AG04450 (cell line): ENCODE results near the gene RPGR. TPM values are rescaled to one million over a fixed set of nuclear protein-coding genes. Genes with fewer than 3 reads are reported as not detected.

Experiments used
- CTCF ChIA-PET: fragments of 300-600, 350-600 bp; formaldehyde crosslinking; extraction: SDS; loops from one replicate; lab custom pipeline; 2022; ENCODE audit warnings: antibody characterized with exemption, inconsistent platforms; lab: Charles Lee
- POLR2A ChIA-PET: fragments of 350-600 bp; formaldehyde crosslinking; extraction: SDS; loops from one replicate; lab custom pipeline; 2021; ENCODE audit warnings: antibody characterized with exemption, inconsistent platforms; lab: Yijun Ruan, JAX
- DNase-seq: peaks from one replicate; pipeline ENCODE4 v3.0.0-alpha.2; 2011; ENCODE audit warnings: low read depth, low spot score
- H3K27ac ChIP-seq: one replicate; pipeline ENCODE4 v1.5.1; 2012; ENCODE audit warnings: low read depth, low read length, control low read depth
- H3K27me3 ChIP-seq: one replicate; pipeline ENCODE4 v1.6.0; 2012; ENCODE audit warnings: low read length; ENCODE audit not compliant: control insufficient read depth, insufficient read depth
- H3K4me3 ChIP-seq: 2 replicates; pipeline ENCODE4 v1.5.1; 2011; ENCODE audit warnings: mild to moderate bottlenecking, low read depth, low read length, control low read depth
- H3K9me3 ChIP-seq: 2 replicates; pipeline ENCODE4 v1.5.1; 2012; ENCODE audit warnings: low read length; ENCODE audit not compliant: control insufficient read depth, insufficient read depth
- CTCF ChIP-seq: IDR thresholded peaks from 2 replicates; pipeline ENCODE4 v1.5.1; 2011; ENCODE audit warnings: low read depth, low read length, control low read depth, inconsistent platforms
- polyA plus RNA-seq: library from polyadenylated mRNA; depleted of rRNA; stranded (reverse); fragments of >200 nt; gene quantifications from 2 replicates; pipeline ENCODE4 v1.2.3, GENCODE V29; 2011

Gene RPGR
- polyA plus RNA-seq, 1 experiment: 2.0 TPM

DNA sequence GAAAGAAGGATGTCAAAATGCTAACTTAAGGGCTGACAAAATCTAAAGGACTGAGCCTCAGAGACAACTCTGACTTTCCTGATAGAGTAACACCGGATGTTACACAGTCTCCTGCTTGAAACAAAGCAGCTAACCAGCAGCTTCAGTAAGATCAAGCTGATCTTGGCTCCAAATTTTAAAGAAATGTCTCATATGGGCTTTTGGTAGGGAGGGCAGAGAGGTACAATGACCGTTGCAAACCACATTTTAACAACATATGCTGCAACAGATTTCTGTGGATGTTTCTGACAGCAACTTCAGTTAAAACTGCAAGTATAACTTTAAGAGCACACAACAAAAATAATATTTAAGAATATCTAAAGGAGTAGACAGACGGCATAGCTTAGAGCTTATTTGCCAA is 9.1 kb downstream of the RPGR start:
- ChIA-PET POLR2A (interaction anchor here (1.0 kb wide), 1 partner anchor 9 kb away, joined by 4 read pairs; the partner anchor contains the start of gene RPGR), CTCF (no interaction called here)
- H3K4me3 ChIP-seq: no peak overlapping the region
- no peak for TF ChIP-seq CTCF
- DNase-seq: no peak
- H3K27ac ChIP-seq: no peak overlapping the region
- H3K9me3 ChIP-seq: no peaks in the 10 kb centered on the region
- H3K27me3 ChIP-seq: no peaks in the 10 kb centered on the region

DNA sequence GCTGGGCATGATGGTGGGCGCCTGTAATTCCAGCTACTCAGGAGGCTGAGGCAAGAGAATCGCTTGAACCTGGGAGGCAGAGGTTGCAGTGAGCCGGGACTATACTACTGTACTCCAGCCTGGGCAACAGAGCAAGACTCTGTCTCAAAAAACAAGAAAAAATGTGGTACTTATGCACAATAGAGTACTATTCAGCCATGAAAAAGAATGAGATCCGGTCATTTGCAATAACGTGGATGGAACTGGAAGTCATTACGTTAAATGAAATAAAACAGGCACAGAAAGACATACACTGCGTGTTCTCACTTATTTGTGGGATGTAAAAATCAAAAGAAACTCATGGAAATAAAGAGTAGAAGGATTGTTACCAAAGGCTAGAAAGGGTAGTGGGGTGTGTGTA is 12.1 kb downstream of the RPGR start:
- no peaks in the 10 kb centered on the region for H3K27me3 ChIP-seq
- ChIA-PET POLR2A (no interaction called here), CTCF (no interaction called here)
- DNase-seq: no peak
- H3K9me3 ChIP-seq: no peaks in the 10 kb centered on the region
- TF ChIP-seq CTCF: no peak
- no peak overlapping the region for H3K27ac ChIP-seq
- no peak overlapping the region for H3K4me3 ChIP-seq

GRCh38 chrX:38313190-38313589 is 14.1 kb downstream of the RPGR start:
- H3K4me3 ChIP-seq: no peak overlapping the region
- H3K27me3 ChIP-seq: no peaks in the 10 kb centered on the region
- H3K9me3 ChIP-seq: no peaks in the 10 kb centered on the region
- TF ChIP-seq CTCF: no peak
- no peak overlapping the region for H3K27ac ChIP-seq
- POLR2A ChIA-PET: no interaction called here
- no peak for DNase-seq
- CTCF ChIA-PET: no interaction called here

DNA sequence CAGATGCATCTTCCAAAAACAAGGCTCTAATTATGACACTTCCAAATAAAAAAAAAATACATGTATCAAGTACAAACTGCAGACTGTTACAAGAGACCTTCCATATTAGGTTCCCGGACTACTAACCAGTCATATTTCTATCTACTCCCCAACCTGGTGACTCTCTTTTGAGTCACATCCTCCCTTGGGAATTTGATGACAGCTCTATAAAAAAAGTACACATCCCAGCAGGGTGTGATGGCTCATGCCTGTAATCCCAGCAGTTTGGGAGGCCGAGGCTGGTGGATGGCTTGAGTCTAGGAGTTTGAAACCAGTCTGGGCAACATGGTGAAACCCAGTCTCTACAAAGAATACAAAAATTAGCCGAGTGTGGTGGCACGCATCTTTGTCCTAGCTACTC is 14.9 kb downstream of the RPGR start:
- DNase-seq: no peak
- POLR2A ChIA-PET: no interaction called here
- no peaks in the 10 kb centered on the region for H3K9me3 ChIP-seq
- CTCF ChIA-PET: interaction anchor here (0.6 to 0.8 kb wide), 2 partner anchors 15 to 1405 kb away, joined by 3 to 4 read pairs; partner anchors contain the start of gene RPGR
- no peaks in the 10 kb centered on the region for H3K27me3 ChIP-seq
- no peak overlapping the region for H3K4me3 ChIP-seq
- no peak for TF ChIP-seq CTCF
- H3K27ac ChIP-seq: no peak overlapping the region

GRCh38 chrX:38311743-38312142 is 15.6 kb downstream of the RPGR start:
- H3K27ac ChIP-seq: no peak overlapping the region
- POLR2A ChIA-PET: interaction anchor here (0.7 kb wide), 1 partner anchor 15 kb away, joined by 3 read pairs; the partner anchor contains the start of gene RPGR
- TF ChIP-seq CTCF: no peak
- H3K4me3 ChIP-seq: no peak overlapping the region
- CTCF ChIA-PET: interaction anchor here (0.6 to 0.8 kb wide), 2 partner anchors 15 to 1404 kb away, joined by 3 to 4 read pairs; partner anchors contain the start of gene RPGR
- no peak for DNase-seq
- H3K9me3 ChIP-seq: no peaks in the 10 kb centered on the region
- H3K27me3 ChIP-seq: no peaks in the 10 kb centered on the region
